ENCODE measurements around the gene ISL1.

- no peak for TF ChIP-seq PHF8 (conservative IDR thresholded peaks at IDR 0.05; ENCODE audit: low read depth, low read length)
- no peak for TF ChIP-seq TAF7 (optimal IDR thresholded peaks at IDR 0.05; ENCODE audit: borderline replicate concordance, low read depth, low read length)
- no peak for TF ChIP-seq MAFK (IDR thresholded peaks at IDR 0.05; ENCODE audit: low read depth, low read length)
- TF ChIP-seq CTCF (IDR thresholded peaks at IDR 0.05; ENCODE audit: control extremely low read depth in 1 of 3, insufficient read depth in 1 of 3, low read depth in 1 of 3, low read length in 3 of 3) = peak in 1 of 3 experiments; percentile 19; a peak in 1 of 4 replicates
- no peak for TF ChIP-seq POU5F1 (IDR thresholded peaks at IDR 0.05; ENCODE audit: low read depth, low read length)
- TF ChIP-seq MAX (IDR thresholded peaks at IDR 0.05) = no peak
- TF ChIP-seq SUZ12 (IDR thresholded peaks at IDR 0.05; ENCODE audit: low read length) = no peak
Measured at GRCh38 chr5:51373880-51374523, 9.2 kb upstream of the ISL1 start.

Data from H1 (cell line).